IPS DF 19.7 (cell line): ENCODE data around the gene MYH7B.

ENCODE experiments used
- DNase-seq: peaks from one replicate; pipeline ENCODE4 v3.0.0-alpha.2; 2013; ENCODE audit warnings: low read depth, low spot score

Gene MYH7B

GRCh38 chr20:34955231-34956040, at the start of gene MYH7B, which contains the start of gene GSS:
MYH7B (plus strand) TSS chr20:34955868; CDS start chr20:34978006, 22,138 bp downstream.
GSS (minus strand) TSS chr20:34955806; CDS start chr20:34951852, 3,954 bp downstream.
- DNase-seq = peak; percentile 85

- DNase-seq = no peak
Observed at GRCh38 chr20:34907616-34908469, 47.8 kb upstream of the MYH7B start.

- DNase-seq = no peak
Observed at GRCh38 chr20:34915131-34915530, 40.5 kb upstream of the MYH7B start.

- no peak for DNase-seq
Observed at GRCh38 chr20:34915749-34916455, 39.8 kb upstream of the MYH7B start.

GRCh38 chr20:34916774-34917354, 38.8 kb upstream of the MYH7B start:
- no peak for DNase-seq

- no peak for DNase-seq
Observed at GRCh38 chr20:34920055-34920454, 35.6 kb upstream of the MYH7B start.

- no peak for DNase-seq
Observed at GRCh38 chr20:34921436-34921835, 34.2 kb upstream of the MYH7B start.

- no peak for DNase-seq
Observed at GRCh38 chr20:34922654-34923381, 32.9 kb upstream of the MYH7B start.

GRCh38 chr20:34923414-34923813, 32.3 kb upstream of the MYH7B start:
- DNase-seq = no peak

GRCh38 chr20:34925341-34925740, 30.3 kb upstream of the MYH7B start:
- DNase-seq = no peak

GRCh38 chr20:34925981-34926380, 29.7 kb upstream of the MYH7B start:
- DNase-seq = no peak

GRCh38 chr20:34926581-34926980, 29.1 kb upstream of the MYH7B start:
- no peak for DNase-seq

GRCh38 chr20:34927736-34928135, 27.9 kb upstream of the MYH7B start:
- no peak for DNase-seq

GRCh38 chr20:34928411-34928810, 27.3 kb upstream of the MYH7B start:
- no peak for DNase-seq

GRCh38 chr20:34931771-34932170, 23.9 kb upstream of the MYH7B start:
- no peak for DNase-seq

GRCh38 chr20:34938466-34939163, 17.1 kb upstream of the MYH7B start:
- no peak for DNase-seq

GRCh38 chr20:34940081-34940481, 15.6 kb upstream of the MYH7B start:
- no peak for DNase-seq

GRCh38 chr20:34941226-34941625, 14.4 kb upstream of the MYH7B start:
- DNase-seq = no peak

GRCh38 chr20:34942301-34942700, 13.4 kb upstream of the MYH7B start:
- DNase-seq = no peak
